GM19463 (cell line): ENCODE data around the gene NUP98.
"Not testable (repeated sequence)": the region's sequence is repeated elsewhere in the genome, so short reads cannot be mapped to it uniquely, and the experiment has no call there.

Experiments used
- ATAC-seq: cut with Tn5 transposase; IDR thresholded peaks from one replicate; pipeline ENCODE4 v1.9.1; 2021; ENCODE audit warnings: mild to moderate bottlenecking, moderate library complexity; ENCODE audit not compliant: unreplicated experiment

The NUP98 gene

DNA sequence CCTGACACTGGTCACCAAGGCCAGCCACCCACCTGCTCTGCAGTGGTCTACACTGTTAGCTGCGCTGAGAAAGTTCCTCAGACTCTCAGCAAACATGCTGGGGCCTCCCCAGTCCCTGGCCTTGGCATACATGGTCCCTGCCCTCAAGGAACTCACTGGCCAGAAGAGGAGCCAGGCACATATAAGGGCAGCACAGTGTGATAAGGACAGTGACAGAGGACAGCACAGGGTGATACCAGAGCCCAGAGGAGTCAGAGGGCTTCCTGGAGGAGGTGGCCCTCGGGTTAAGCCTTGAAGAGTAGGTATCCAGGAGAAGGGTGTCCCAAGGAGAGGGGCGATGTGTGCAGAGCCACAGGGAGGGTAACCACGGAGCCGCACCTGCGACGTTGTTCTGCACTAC, 151.8 kb downstream of the NUP98 start:
- ATAC-seq: no peak

DNA sequence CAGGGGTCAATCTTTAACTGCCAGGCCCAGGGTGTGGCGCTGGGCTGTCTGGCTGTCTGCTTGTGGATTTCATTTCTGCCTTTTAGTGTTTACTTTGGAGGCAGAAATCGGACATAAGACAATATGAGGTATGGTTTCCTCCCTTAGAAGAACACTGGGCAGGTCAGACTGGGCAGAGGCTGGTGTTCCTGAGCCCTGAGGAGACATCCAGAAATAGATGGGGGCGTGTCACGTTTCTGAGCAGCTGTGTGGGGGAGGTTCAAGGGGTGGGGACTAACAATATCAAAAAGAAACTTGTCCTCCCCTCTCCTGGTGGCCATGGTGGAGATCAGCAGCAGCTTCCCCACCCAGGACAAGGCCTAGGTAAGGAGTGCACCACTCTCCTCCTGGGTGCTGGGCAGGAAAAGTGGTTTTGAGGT, 152.5 kb downstream of the NUP98 start, which contains the start of gene ART1:
ART1 (plus strand) TSS at position 312 of the 419 bp plus-strand sequence. CDS start 14,086 bp downstream, outside the sequence.
- ATAC-seq: no peak

- not testable (repeated sequence) for ATAC-seq
Measured at GRCh38 chr11:3643102-3643546, 154.2 kb downstream of the NUP98 start.

- peak; percentile 44 for ATAC-seq
Measured at GRCh38 chr11:3642071-3642951, 155.0 kb downstream of the NUP98 start.

- no peak for ATAC-seq
Measured at GRCh38 chr11:3641701-3642070, 155.7 kb downstream of the NUP98 start, which contains the start of gene ART5. Gene ART5, minus strand, starts transcription at chr11:3641992. Its CDS starts 130 bp downstream, at chr11:3641862.

DNA sequence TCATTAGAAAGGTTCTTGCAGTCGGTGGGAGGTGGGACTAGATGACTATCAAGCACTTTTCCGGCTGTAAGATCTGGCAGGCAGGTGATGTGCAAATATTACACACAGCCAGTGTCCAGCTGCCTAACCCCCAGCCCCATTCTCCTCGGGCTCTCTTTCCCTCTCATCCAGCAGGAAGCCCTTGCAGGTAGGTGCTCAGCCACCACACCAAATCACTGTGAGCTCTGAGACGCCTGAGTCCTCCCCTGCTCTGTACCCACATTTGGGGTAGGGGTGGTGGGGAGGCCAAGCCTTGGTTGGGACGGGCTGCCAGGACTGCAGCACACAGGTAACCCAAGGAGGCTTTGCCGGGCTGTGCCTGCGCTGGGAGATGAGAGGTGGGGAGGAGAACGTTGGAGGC, 156.2 kb downstream of the NUP98 start:
- ATAC-seq: no peak

DNA sequence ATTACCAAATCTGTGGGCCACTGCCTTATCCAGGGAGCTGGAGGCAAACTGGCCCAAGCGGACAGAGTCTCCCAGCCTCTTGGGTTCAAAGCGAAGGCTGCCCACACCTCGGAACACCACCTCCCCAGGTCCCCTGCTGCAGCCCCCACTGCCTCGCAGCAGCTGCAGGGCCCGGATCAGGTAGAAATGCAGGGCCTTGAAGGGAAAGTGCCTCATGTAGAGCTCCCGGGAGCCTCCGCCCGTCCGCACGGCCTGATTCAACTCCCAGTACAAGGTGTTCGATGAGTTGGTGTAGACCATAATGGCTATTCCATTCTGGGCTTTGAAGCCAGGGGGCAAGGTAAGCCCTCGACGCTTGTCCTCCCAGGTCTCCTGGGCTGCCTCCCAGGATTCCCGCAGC, 157.5 kb downstream of the NUP98 start:
- ATAC-seq: no peak

DNA sequence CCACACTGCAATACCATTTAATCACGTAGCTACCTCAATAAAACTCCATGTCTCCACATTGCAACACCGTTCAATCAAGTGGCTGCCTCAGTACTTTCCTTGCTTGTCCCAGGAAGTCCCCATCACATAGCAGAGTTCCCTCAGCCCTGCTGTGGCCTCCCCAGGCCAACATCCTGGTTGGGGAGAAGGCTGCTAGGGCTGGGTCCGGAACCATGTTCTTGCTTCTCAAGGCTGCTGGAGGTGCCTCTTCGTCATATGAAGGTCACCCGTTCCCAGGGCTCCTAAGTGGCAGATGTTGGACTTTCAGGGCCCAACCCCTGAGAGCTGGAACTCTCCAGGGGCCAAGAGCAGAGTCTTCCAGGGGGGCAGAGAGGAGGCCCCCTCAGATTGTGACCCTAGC, 158.8 kb downstream of the NUP98 start:
- no peak for ATAC-seq

DNA sequence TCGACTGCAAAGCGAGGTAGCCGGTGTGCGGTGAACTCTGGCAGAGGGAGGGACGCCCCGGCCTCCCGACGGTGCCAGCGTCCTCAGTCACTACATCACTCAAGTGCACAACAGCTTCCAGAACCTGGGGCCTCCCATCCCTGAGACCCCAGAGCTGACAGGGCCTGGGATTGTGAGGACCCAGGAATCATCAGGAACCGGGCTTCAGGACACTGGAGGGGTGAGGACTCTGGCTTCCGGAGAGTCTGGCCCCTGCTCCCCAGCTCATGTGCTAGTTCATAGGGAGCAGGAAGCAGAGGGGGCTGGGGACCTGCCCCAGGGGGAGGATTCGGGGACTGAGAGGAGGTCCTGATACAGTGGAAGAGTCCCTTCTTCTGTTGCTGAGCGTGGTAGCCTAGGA, 160.2 kb downstream of the NUP98 start:
- no peak for ATAC-seq

- no peak for ATAC-seq
Measured at GRCh38 chr11:3635641-3636375, 161.5 kb downstream of the NUP98 start.

- ATAC-seq: no peak
Measured at GRCh38 chr11:3632070-3632660, 165.2 kb downstream of the NUP98 start.

- no peak for ATAC-seq
Measured at GRCh38 chr11:3631331-3631730, 166.0 kb downstream of the NUP98 start.

GRCh38 chr11:3627291-3627690, 170.1 kb downstream of the NUP98 start:
- no peak for ATAC-seq

GRCh38 chr11:3626250-3626960, 170.9 kb downstream of the NUP98 start:
- ATAC-seq: no peak
